ENCODE measurements around the gene KCNAB2.
"Not testable (repeated sequence)": the region's sequence is repeated elsewhere in the genome, so short reads cannot be mapped to it uniquely, and the experiment has no call there.

The KCNAB2 gene

GRCh38 chr1:6056572-6056948 lies 10.9 kb downstream of the KCNAB2 start:
- DNase-seq (ENCODE audit: low read depth): no peak

- DNase-seq (ENCODE audit: low read depth): no peak
Observed at GRCh38 chr1:6057170-6057845, 11.6 kb downstream of the KCNAB2 start.

- no peak for DNase-seq (ENCODE audit: low read depth)
Observed at GRCh38 chr1:6059866-6060265, 14.2 kb downstream of the KCNAB2 start.

GRCh38 chr1:6062670-6063069 lies 17.0 kb downstream of the KCNAB2 start:
- DNase-seq (ENCODE audit: low read depth): no peak

- DNase-seq (ENCODE audit: low read depth): not testable (repeated sequence)
Observed at GRCh38 chr1:6063532-6064053, 17.9 kb downstream of the KCNAB2 start.

GRCh38 chr1:6065093-6065858 lies 19.6 kb downstream of the KCNAB2 start:
- no peak for DNase-seq (ENCODE audit: low read depth)

GRCh38 chr1:6066680-6067079 lies 21.0 kb downstream of the KCNAB2 start:
- DNase-seq (ENCODE audit: low read depth): no peak

GRCh38 chr1:6068073-6068472 lies 22.4 kb downstream of the KCNAB2 start:
- DNase-seq (ENCODE audit: low read depth): no peak

- no peak for DNase-seq (ENCODE audit: low read depth)
Observed at GRCh38 chr1:6068932-6069331, 23.2 kb downstream of the KCNAB2 start.

GRCh38 chr1:6069573-6069972 lies 23.9 kb downstream of the KCNAB2 start:
- DNase-seq (ENCODE audit: low read depth): no peak

- no peak for DNase-seq (ENCODE audit: low read depth)
Observed at GRCh38 chr1:6070450-6070974, 24.8 kb downstream of the KCNAB2 start.

- DNase-seq (ENCODE audit: low read depth): no peak
Observed at GRCh38 chr1:6071219-6071618, 25.5 kb downstream of the KCNAB2 start.

- DNase-seq (ENCODE audit: low read depth): no peak
Observed at GRCh38 chr1:6072774-6073479, 27.2 kb downstream of the KCNAB2 start.

GRCh38 chr1:6073480-6074053 lies 27.9 kb downstream of the KCNAB2 start:
- DNase-seq (ENCODE audit: low read depth): no peak

- no peak for DNase-seq (ENCODE audit: low read depth)
Observed at GRCh38 chr1:6074192-6074901, 28.7 kb downstream of the KCNAB2 start.

- no peak for DNase-seq (ENCODE audit: low read depth)
Observed at GRCh38 chr1:6075748-6076147, 30.1 kb downstream of the KCNAB2 start.

- not testable (repeated sequence) for DNase-seq (ENCODE audit: low read depth)
Observed at GRCh38 chr1:6077061-6077460, 31.4 kb downstream of the KCNAB2 start.

GRCh38 chr1:6077506-6077905 lies 31.8 kb downstream of the KCNAB2 start:
- DNase-seq (ENCODE audit: low read depth): no peak

- no peak for DNase-seq (ENCODE audit: low read depth)
Observed at GRCh38 chr1:6077919-6078318, 32.2 kb downstream of the KCNAB2 start.

GRCh38 chr1:6080469-6080868 lies 34.8 kb downstream of the KCNAB2 start:
- DNase-seq (ENCODE audit: low read depth): no peak

GRCh38 chr1:6081901-6082300 lies 36.2 kb downstream of the KCNAB2 start:
- DNase-seq (ENCODE audit: low read depth): no peak

All from HS-27A (cell line).